ENCODE measurements around the gene SH2D1A. TPM values are rescaled to one million over a fixed set of nuclear protein-coding genes. Genes with fewer than 3 reads are reported as not detected.

The SH2D1A gene
- polyA plus RNA-seq, 1 of the 3 experiments (the other 2 are of a cell fraction), result not detected

DNA sequence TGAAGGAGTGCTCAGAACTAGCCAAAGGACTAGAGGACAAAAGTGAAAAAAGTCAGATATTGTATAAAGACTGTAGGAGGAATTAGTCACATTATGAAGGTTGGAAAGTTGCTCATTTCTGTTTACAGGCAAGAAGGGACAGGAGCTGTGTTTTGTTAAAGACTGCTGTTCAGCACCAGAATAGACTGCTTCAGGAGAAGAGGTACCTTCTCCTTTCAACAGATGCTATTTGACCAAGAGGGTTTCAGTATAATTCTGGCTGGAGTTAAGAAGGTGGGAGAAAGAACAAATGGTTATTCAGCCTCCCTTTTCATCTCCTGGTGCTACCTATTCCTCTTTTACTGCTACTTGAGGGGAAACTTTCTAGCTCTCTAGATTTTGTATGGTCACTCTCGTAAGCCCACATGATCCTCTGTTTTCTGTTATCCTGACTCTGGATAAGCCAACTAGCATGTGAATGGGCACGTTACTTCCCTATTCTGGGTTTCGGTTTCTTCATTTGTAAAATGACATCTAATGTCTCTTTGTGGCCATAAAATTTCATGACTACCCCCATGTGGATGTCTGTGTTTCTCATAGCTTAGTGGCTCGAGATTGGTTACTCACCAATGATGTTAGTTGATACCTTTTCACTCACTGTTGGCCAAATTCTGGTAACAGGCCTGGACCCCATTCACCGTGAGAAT is 68.9 kb downstream of the SH2D1A start:
- POLR2A ChIA-PET, result no interaction called here
- Histone ChIP-seq H3K4me2 (no peak overlapping the region), H3K36me3 (replicated peaks in 1 of 2; ENCODE audit: control insufficient read depth in 1 of 2, insufficient read depth in 2 of 2, low read length in 1 of 2) (no peaks in the 10 kb centered on the region), H2AFZ (ENCODE audit: low read depth) (no peak overlapping the region), H3K9me2 (no peaks in the 10 kb centered on the region), H4K20me1 (ENCODE audit: insufficient read depth) (no peaks in the 10 kb centered on the region), H3K9ac (no peak overlapping the region), H3K79me2 (ENCODE audit: insufficient read depth) (no peaks in the 10 kb centered on the region), H3K27me3 (ENCODE audit: insufficient read depth) (no peaks in the 10 kb centered on the region), H3K27ac (ENCODE audit: low read depth in 2 of 2, low read length in 1 of 2) (no peak overlapping the region), H3K4me1 (ENCODE audit: control insufficient read depth in 1 of 2, insufficient read depth in 2 of 2, low read depth in 1 of 2, low read length in 1 of 2) (no peaks in the 10 kb centered on the region), H3K9me3 (no peaks in the 10 kb centered on the region), H3F3A (replicated peaks; ENCODE audit: insufficient read depth) (no peaks in the 10 kb centered on the region), H3K4me3 (ENCODE audit: low read depth in 2 of 2, low read length in 1 of 2) (no peak overlapping the region)
- CTCF ChIA-PET, result no interaction called here
- DNase-seq, result no peak
- 9% methylated on average over 5 of the region's 5 CpGs for WGBS (ENCODE audit: low lambda C conversion rate)
- TF ChIP-seq IRF3 (IDR thresholded peaks at IDR 0.05; ENCODE audit: low read depth, low read length) (no peak), NRF1 (IDR thresholded peaks at IDR 0.05; ENCODE audit: low read depth, low read length) (no peak), RAD21 (IDR thresholded peaks at IDR 0.05; ENCODE audit: low read length) (no peak)
- TF ChIP-seq, protein P1, sequence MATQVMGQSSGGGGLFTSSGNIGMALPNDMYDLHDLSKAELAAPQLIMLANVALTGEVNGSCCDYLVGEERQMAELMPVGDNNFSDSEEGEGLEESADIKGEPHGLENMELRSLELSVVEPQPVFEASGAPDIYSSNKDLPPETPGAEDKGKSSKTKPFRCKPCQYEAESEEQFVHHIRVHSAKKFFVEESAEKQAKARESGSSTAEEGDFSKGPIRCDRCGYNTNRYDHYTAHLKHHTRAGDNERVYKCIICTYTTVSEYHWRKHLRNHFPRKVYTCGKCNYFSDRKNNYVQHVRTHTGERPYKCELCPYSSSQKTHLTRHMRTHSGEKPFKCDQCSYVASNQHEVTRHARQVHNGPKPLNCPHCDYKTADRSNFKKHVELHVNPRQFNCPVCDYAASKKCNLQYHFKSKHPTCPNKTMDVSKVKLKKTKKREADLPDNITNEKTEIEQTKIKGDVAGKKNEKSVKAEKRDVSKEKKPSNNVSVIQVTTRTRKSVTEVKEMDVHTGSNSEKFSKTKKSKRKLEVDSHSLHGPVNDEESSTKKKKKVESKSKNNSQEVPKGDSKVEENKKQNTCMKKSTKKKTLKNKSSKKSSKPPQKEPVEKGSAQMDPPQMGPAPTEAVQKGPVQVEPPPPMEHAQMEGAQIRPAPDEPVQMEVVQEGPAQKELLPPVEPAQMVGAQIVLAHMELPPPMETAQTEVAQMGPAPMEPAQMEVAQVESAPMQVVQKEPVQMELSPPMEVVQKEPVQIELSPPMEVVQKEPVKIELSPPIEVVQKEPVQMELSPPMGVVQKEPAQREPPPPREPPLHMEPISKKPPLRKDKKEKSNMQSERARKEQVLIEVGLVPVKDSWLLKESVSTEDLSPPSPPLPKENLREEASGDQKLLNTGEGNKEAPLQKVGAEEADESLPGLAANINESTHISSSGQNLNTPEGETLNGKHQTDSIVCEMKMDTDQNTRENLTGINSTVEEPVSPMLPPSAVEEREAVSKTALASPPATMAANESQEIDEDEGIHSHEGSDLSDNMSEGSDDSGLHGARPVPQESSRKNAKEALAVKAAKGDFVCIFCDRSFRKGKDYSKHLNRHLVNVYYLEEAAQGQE (IDR thresholded peaks at IDR 0.05; ENCODE audit: low read depth, low read length), result no peak

DNA sequence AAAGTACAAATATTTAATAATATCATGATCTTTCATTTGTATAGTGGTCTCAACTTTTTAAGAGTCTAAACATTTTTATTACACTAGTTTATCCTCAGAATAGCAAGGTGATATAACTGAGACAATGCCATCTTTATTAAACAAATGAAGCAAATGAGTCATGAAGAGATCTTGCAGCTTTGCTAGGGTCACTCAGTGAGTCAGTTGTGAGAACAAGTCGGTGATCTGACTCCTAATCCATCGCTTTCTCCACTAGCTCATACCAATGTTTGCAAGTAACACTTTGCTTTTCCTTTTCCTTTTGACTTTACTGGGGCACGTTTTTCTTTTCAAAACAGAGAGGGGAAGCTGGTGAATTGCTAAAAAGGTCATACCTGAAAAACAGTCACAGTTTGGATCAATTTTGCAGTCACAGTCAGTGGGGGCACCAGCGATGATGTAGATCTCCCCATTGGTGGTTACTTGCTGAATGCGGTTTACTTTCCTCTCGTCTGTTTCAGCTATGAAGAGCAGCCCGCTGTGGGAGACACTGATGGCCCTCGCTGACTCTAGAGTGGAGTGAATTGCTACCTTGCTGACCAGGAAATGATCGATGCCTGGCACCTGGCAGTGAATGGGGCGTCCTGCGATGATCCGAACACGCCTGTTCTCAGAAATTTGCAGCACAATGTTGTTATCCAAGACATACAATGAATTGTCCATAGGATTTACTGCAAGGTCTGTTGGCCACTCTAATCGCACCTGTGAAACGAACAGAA is 75.7 kb downstream of the SH2D1A start:
- Histone ChIP-seq H2AFZ (ENCODE audit: low read depth) (no peak overlapping the region), H3K27ac (ENCODE audit: low read depth in 2 of 2, low read length in 1 of 2) (no peak overlapping the region), H3K79me2 (ENCODE audit: insufficient read depth) (no peaks in the 10 kb centered on the region), H3K9me2 (no peaks in the 10 kb centered on the region), H3K27me3 (ENCODE audit: insufficient read depth) (no peaks in the 10 kb centered on the region), H3F3A (replicated peaks; ENCODE audit: insufficient read depth) (no peaks in the 10 kb centered on the region), H3K4me2 (no peak overlapping the region), H3K9ac (no peak overlapping the region), H3K4me3 (ENCODE audit: low read depth in 2 of 2, low read length in 1 of 2) (no peak overlapping the region), H4K20me1 (ENCODE audit: insufficient read depth) (no peaks in the 10 kb centered on the region), H3K36me3 (replicated peaks in 1 of 2; ENCODE audit: control insufficient read depth in 1 of 2, insufficient read depth in 2 of 2, low read length in 1 of 2) (no peaks in the 10 kb centered on the region), H3K9me3 (no peaks in the 10 kb centered on the region), H3K4me1 (ENCODE audit: control insufficient read depth in 1 of 2, insufficient read depth in 2 of 2, low read depth in 1 of 2, low read length in 1 of 2) (no peaks in the 10 kb centered on the region)
- ChIA-PET CTCF (interaction anchor here (0.6 kb wide), 1 partner anchor 15 kb away, joined by 3 read pairs; no protein-coding TSS in a partner anchor), POLR2A (no interaction called here)
- DNase-seq, result no peak
- TF ChIP-seq ELF1 (IDR thresholded peaks at IDR 0.05) (no peak), FOSL2 (IDR thresholded peaks at IDR 0.05; ENCODE audit: borderline replicate concordance, low read depth) (no peak)
- TF ChIP-seq, protein P2, sequence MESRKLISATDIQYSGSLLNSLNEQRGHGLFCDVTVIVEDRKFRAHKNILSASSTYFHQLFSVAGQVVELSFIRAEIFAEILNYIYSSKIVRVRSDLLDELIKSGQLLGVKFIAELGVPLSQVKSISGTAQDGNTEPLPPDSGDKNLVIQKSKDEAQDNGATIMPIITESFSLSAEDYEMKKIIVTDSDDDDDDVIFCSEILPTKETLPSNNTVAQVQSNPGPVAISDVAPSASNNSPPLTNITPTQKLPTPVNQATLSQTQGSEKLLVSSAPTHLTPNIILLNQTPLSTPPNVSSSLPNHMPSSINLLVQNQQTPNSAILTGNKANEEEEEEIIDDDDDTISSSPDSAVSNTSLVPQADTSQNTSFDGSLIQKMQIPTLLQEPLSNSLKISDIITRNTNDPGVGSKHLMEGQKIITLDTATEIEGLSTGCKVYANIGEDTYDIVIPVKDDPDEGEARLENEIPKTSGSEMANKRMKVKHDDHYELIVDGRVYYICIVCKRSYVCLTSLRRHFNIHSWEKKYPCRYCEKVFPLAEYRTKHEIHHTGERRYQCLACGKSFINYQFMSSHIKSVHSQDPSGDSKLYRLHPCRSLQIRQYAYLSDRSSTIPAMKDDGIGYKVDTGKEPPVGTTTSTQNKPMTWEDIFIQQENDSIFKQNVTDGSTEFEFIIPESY (IDR thresholded peaks at IDR 0.05; ENCODE audit: borderline replicate concordance, low read depth), result no peak
- 34% methylated on average over 15 of the region's 15 CpGs for WGBS (ENCODE audit: low lambda C conversion rate)

Small RNA genes within 50 kb of the gene (small RNA-seq; reads per million reads assigned to genes)
- gene AL022718.1, result 0 to 0.13 (median 0) reads per million in 7 experiments

Other genes starting within 250 kb of the SH2D1A start
- gene TEX13D, start 13.9 kb upstream of the SH2D1A start, polyA plus RNA-seq (2012; rRNA removed), result not detected in 2 replicates